CD4-positive, alpha-beta T cell (primary cell): Measurements from ENCODE around the gene HK1. TPM values are rescaled to one million over a fixed set of nuclear protein-coding genes. Genes with fewer than 3 reads are reported as not detected.

ENCODE experiments used
- ATAC-seq: fragments of 200-7000 bp; cut with Tn5 transposase; one replicate; pipeline ENCODE4 v1.10.0; 2022; ENCODE audit warnings: mild to moderate bottlenecking; ENCODE audit not compliant: poor library complexity
- CTCF ChIA-PET: fragments of 350-600 bp; sonication (Branson Sonifier 250); formaldehyde crosslinking; loops from one replicate; lab custom pipeline; 2021; ENCODE audit warnings: antibody characterized with exemption, inconsistent platforms; lab: Charles Lee
- POLR2A ChIA-PET: fragments of 350-600 bp; sonication (Branson Sonifier 250); formaldehyde crosslinking; loops from one replicate; lab custom pipeline; 2021; ENCODE audit warnings: antibody characterized with exemption, inconsistent platforms; lab: Charles Lee
- DNase-seq, 14 experiments: peaks; one replicate each; pipeline ENCODE4 v3.0.0-alpha.2; 2013 to 2020; ENCODE audit warnings: mixed read lengths in 2 of 14
- H3K27ac ChIP-seq, 2 donors: one replicate each; pipeline versions ENCODE4 v1.5.1 to v1.7.0; 2013; ENCODE audit warnings: low read length in 2 of 2, low read depth in 1 of 2, mild to moderate bottlenecking in 1 of 2
- H3K27me3 ChIP-seq, 2 experiments: 1 replicate in 1 of 2; 2 replicates in 1 of 2; pipeline versions ENCODE4 v1.6.1 to v1.7.0; 2013; ENCODE audit warnings: low read length in 2 of 2, control low read depth in 1 of 2, mild to moderate bottlenecking in 1 of 2, moderate library complexity in 1 of 2; ENCODE audit not compliant: insufficient read depth in 2 of 2, control insufficient read depth in 1 of 2
- H3K36me3 ChIP-seq: one replicate; pipeline ENCODE4 v1.6.1; 2013; ENCODE audit warnings: low read length, control low read depth; ENCODE audit not compliant: insufficient read depth
- H3K4me1 ChIP-seq: one replicate; pipeline ENCODE4 v1.6.1; 2013; ENCODE audit warnings: low read length, control low read depth; ENCODE audit not compliant: insufficient read depth
- H3K4me3 ChIP-seq: one replicate; pipeline ENCODE4 v1.5.1; 2013; ENCODE audit warnings: mild to moderate bottlenecking, low read length, moderate library complexity
- H3K9me3 ChIP-seq, 2 experiments: 1 replicate in 1 of 2; 2 replicates in 1 of 2; pipeline versions ENCODE4 v1.6.1 to v1.7.0; 2013; ENCODE audit warnings: low read length in 2 of 2, mild to moderate bottlenecking in 2 of 2, control low read depth in 1 of 2, moderate library complexity in 1 of 2; ENCODE audit not compliant: control insufficient read depth in 1 of 2, insufficient read depth in 1 of 2
- H3K27ac Mint-ChIP-seq: one replicate; pipeline ENCODE4 v1.8.0; 2020; ENCODE audit warnings: mixed read lengths
- H3K27me3 Mint-ChIP-seq: one replicate; pipeline ENCODE4 v1.8.0; 2021; ENCODE audit warnings: mixed read lengths
- H3K36me3 Mint-ChIP-seq: one replicate; pipeline ENCODE4 v1.8.0; 2021; ENCODE audit warnings: low read depth, mixed read lengths
- H3K4me1 Mint-ChIP-seq: one replicate; pipeline ENCODE4 v1.8.0; 2021; ENCODE audit warnings: low read depth, mixed read lengths
- H3K4me3 Mint-ChIP-seq: one replicate; pipeline ENCODE4 v1.8.0; 2020; ENCODE audit warnings: mild to moderate bottlenecking, mixed read lengths
- H3K9me3 Mint-ChIP-seq: one replicate; pipeline ENCODE4 v1.8.0; 2020; ENCODE audit warnings: mixed read lengths
- intact Hi-C, 2 experiments: fragments of 100-400 bp; cut with DNase I in 1 of 2; cut with micrococcal nuclease in 1 of 2; formaldehyde crosslinking; loops; one replicate each; pipeline versions ENCODE4 v1.15.1 to v1.9.0; 2023 to 2025; cut with DNase I, micrococcal nuclease
- total RNA-seq, 174 experiments: library from RNA in 2 of 174; stranded (reverse) in 2 of 174; gene quantifications; one replicate each; pipeline ENCODE4 v1.2.3 and lab custom pipeline; 2021 to 2026
- TF ChIP-seq, protein P1 (sequence below): fragments of 200-600 bp; IDR thresholded peaks from one replicate; pipeline ENCODE4 v1.8.0; 2022; ENCODE audit warnings: antibody characterized with exemption, mild to moderate bottlenecking

HK1 gene
- total RNA-seq, 2 experiments from 2014 or later = 45.6 to 48.1 TPM

DNA sequence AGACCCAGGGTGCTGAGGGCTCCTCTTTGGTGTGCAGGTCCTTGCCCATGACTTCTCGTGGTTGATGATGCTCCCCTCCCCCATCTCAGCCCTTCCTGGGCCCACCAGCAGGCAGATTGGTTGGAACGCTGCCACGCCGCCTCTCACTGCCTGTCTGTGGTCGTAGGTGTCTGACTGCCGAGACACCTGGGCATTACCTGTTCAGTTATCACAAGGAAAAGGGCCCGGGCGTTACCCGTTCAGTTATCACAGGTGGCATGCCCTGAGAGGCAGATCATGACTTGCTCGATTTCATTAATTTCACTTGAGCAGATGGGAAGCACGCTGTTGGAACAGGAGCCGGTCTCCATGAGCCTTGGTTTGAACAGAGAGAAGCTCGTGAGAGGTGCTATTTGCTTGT lies 95.9 kb downstream of the HK1 start:
- no peak for DNase-seq
- TF ChIP-seq, protein P1, sequence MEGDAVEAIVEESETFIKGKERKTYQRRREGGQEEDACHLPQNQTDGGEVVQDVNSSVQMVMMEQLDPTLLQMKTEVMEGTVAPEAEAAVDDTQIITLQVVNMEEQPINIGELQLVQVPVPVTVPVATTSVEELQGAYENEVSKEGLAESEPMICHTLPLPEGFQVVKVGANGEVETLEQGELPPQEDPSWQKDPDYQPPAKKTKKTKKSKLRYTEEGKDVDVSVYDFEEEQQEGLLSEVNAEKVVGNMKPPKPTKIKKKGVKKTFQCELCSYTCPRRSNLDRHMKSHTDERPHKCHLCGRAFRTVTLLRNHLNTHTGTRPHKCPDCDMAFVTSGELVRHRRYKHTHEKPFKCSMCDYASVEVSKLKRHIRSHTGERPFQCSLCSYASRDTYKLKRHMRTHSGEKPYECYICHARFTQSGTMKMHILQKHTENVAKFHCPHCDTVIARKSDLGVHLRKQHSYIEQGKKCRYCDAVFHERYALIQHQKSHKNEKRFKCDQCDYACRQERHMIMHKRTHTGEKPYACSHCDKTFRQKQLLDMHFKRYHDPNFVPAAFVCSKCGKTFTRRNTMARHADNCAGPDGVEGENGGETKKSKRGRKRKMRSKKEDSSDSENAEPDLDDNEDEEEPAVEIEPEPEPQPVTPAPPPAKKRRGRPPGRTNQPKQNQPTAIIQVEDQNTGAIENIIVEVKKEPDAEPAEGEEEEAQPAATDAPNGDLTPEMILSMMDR = no peak
- Mint-ChIP-seq H3K27ac (peak overlapping the region; percentile 81), H3K9me3 (no peaks in the 10 kb centered on the region), H3K4me1 (peaks cover 36% of the 10 kb centered on the region), H3K36me3 (peaks cover 97% of the 10 kb centered on the region), H3K27me3 (no peaks in the 10 kb centered on the region), H3K4me3 (no peak overlapping the region)
- H3K27me3 ChIP-seq = no peaks in the 10 kb centered on the region
- intact Hi-C loops = no loop called here
- ChIA-PET CTCF (interaction anchor here (0.6 kb wide), 1 partner anchor 135 kb away, joined by 3 read pairs; no protein-coding TSS in a partner anchor), POLR2A (no interaction called here)
- ATAC-seq = no peak
- H3K9me3 ChIP-seq = no peaks in the 10 kb centered on the region
- peaks cover 4% of the 10 kb centered on the region for H3K4me1 ChIP-seq
- H3K27ac ChIP-seq = no peak overlapping the region
- H3K36me3 ChIP-seq = peaks cover 95% of the 10 kb centered on the region
- no peak overlapping the region for H3K4me3 ChIP-seq

DNA sequence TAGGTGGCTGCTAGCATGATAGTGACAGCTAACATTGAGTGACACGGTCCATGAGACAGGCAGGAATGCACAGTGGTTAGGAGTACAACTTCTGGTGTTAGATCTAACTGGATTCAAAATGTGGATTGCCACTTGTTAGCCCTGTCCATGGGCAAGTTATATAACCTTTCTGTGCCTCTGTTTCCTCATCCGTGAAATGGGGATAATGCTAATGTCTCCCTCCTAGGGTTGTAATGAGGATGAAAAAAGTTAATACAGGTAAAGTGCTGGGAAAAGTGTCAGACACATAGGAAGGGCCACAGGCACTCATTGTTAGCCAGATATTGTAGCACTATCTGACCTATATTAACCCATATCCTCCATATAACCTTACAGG lies 96.6 kb downstream of the HK1 start:
- no peaks in the 10 kb centered on the region for H3K27me3 ChIP-seq
- H3K4me1 ChIP-seq = peaks cover 4% of the 10 kb centered on the region
- Mint-ChIP-seq H3K4me1 (peaks cover 33% of the 10 kb centered on the region), H3K4me3 (no peak overlapping the region), H3K27me3 (no peaks in the 10 kb centered on the region), H3K9me3 (no peaks in the 10 kb centered on the region), H3K36me3 (peaks cover 97% of the 10 kb centered on the region), H3K27ac (peak overlapping the region; percentile 81)
- H3K36me3 ChIP-seq = peaks cover 96% of the 10 kb centered on the region
- POLR2A ChIA-PET = interaction anchor here (0.6 kb wide), 1 partner anchor 19 kb away, joined by 3 read pairs; no protein-coding TSS in a partner anchor
- TF ChIP-seq, protein P1 = no peak
- H3K4me3 ChIP-seq = no peak overlapping the region
- DNase-seq = no peak
- CTCF ChIA-PET = no interaction called here
- ATAC-seq = no peak
- peak overlapping the region in 1 of 2 donors; percentile 19 for H3K27ac ChIP-seq
- no peaks in the 10 kb centered on the region for H3K9me3 ChIP-seq
- intact Hi-C loops = no loop called here

DNA sequence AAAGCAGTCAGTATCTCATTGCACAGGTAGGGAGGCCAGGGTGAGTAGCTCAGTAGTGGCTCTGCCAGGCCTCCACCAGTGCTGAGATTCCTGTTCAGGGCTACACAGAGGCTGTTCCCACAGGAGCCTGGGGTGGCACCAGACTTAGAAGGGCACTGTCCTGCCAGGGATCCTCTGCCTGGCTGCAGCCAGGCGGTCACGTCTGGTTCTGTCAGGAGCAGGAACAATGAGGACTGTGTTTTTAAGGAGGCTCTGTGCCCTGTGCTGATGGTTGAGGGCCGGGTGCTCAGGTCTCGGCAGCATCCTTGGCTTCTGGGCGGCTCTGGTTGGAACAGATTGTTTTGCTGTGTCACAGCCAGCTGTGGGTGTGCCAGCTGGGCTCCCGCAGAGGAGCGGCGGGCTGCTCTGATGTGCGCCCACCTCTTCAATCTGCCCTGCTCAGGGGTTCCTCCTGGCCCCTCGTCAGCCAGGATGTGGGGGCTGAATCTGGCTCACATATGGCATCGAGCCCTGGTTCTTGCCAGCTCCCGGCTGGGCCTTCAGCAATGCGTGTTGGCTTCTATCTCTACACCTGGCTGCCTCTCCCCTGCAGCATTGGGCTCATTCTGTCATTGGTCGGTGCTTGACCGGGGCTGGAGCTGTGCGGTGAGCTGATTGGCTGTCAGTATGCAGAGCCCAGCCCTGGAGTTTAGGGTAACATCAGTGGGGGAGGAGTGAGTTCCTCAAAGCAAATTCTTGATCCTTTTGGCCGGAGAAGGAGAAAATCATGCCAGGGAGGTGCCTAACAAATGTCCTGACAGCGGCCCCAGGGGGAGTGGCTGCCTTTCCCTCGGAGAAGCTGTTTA lies 97.2 kb downstream of the HK1 start:
- H3K27ac Mint-ChIP-seq = peak overlapping the region; percentile 81
- H3K36me3 ChIP-seq = peaks cover 96% of the 10 kb centered on the region
- ChIA-PET POLR2A (interaction anchor here (0.6 kb wide), 1 partner anchor 20 kb away, joined by 3 read pairs; no protein-coding TSS in a partner anchor), CTCF (no interaction called here)
- H3K27me3 ChIP-seq = no peaks in the 10 kb centered on the region
- no peak overlapping the region for H3K4me3 Mint-ChIP-seq
- H3K4me1 ChIP-seq = peaks cover 4% of the 10 kb centered on the region
- H3K4me3 ChIP-seq = no peak overlapping the region
- H3K9me3 Mint-ChIP-seq = no peaks in the 10 kb centered on the region
- no peak for DNase-seq
- H3K4me1 Mint-ChIP-seq = peaks cover 33% of the 10 kb centered on the region
- peaks cover 97% of the 10 kb centered on the region for H3K36me3 Mint-ChIP-seq
- no peak for ATAC-seq
- H3K9me3 ChIP-seq = no peaks in the 10 kb centered on the region
- intact Hi-C loops = no loop called here
- TF ChIP-seq, protein P1 = no peak
- no peaks in the 10 kb centered on the region for H3K27me3 Mint-ChIP-seq
- H3K27ac ChIP-seq = peak overlapping the region in 1 of 2 donors; percentile 19
